HG03575 (cell line): ENCODE measurements around the gene OARD1.
A peak's percentile ranks its signal among the peaks of the same experiment; 100 is the strongest.

Experiments
- ATAC-seq: cut with Tn5 transposase; IDR thresholded peaks from one replicate; pipeline ENCODE4 v1.9.1; 2021; ENCODE audit not compliant: unreplicated experiment, insufficient number of reproducible peaks, low FRiP score; ENCODE audit errors: extremely low read depth

The OARD1 gene

GRCh38 chr6:41075651-41076626 lies 3.8 kb upstream of the OARD1 start:
- ATAC-seq: no peak

GRCh38 chr6:41074692-41075436 lies 2.7 kb upstream of the OARD1 start:
- no peak for ATAC-seq

GRCh38 chr6:41073968-41074691 lies 2.0 kb upstream of the OARD1 start:
- no peak for ATAC-seq

- ATAC-seq: no peak
Measured at GRCh38 chr6:41073203-41073967, 1.2 kb upstream of the OARD1 start.

GRCh38 chr6:41072836-41073202 lies 663 bp upstream of the OARD1 start, which contains the start of gene NFYA:
Gene NFYA, plus strand, starts transcription at chr6:41072974. Its CDS starts 6,116 bp downstream, at chr6:41079090.
- ATAC-seq: peak; percentile 22

- no peak for ATAC-seq
Measured at GRCh38 chr6:41071501-41071922, 644 bp downstream of the OARD1 start.

GRCh38 chr6:41066867-41067304 lies 5.3 kb downstream of the OARD1 start:
- no peak for ATAC-seq

- no peak for ATAC-seq
Measured at GRCh38 chr6:41065550-41066026, 6.6 kb downstream of the OARD1 start.

GRCh38 chr6:41064841-41065240 lies 7.3 kb downstream of the OARD1 start:
- ATAC-seq: no peak

- no peak for ATAC-seq
Measured at GRCh38 chr6:41063884-41064285, 8.3 kb downstream of the OARD1 start.

GRCh38 chr6:41062056-41062455 lies 10.1 kb downstream of the OARD1 start:
- no peak for ATAC-seq

GRCh38 chr6:41061196-41061726 lies 10.9 kb downstream of the OARD1 start:
- ATAC-seq: no peak

- no peak for ATAC-seq
Measured at GRCh38 chr6:41059556-41059955, 12.6 kb downstream of the OARD1 start.

- ATAC-seq: no peak
Measured at GRCh38 chr6:41058783-41059181, 13.4 kb downstream of the OARD1 start.

- ATAC-seq: no peak
Measured at GRCh38 chr6:41056768-41057490, 15.2 kb downstream of the OARD1 start.

- no peak for ATAC-seq
Measured at GRCh38 chr6:41055149-41055548, 17.0 kb downstream of the OARD1 start.

GRCh38 chr6:41054511-41054910 lies 17.6 kb downstream of the OARD1 start:
- ATAC-seq: no peak

- no peak for ATAC-seq
Measured at GRCh38 chr6:41053041-41053440, 19.1 kb downstream of the OARD1 start, which contains the start of gene APOBEC2. Gene APOBEC2, plus strand, starts transcription at chr6:41053202. Its CDS starts 146 bp downstream, at chr6:41053348.
